ENCODE measurements around the gene MDFI. TPM values are rescaled to one million over a fixed set of nuclear protein-coding genes. Genes with fewer than 3 reads are reported as not detected.

Gene MDFI
- total RNA-seq, 1 donor from 2014 or later: 84.6 TPM

DNA sequence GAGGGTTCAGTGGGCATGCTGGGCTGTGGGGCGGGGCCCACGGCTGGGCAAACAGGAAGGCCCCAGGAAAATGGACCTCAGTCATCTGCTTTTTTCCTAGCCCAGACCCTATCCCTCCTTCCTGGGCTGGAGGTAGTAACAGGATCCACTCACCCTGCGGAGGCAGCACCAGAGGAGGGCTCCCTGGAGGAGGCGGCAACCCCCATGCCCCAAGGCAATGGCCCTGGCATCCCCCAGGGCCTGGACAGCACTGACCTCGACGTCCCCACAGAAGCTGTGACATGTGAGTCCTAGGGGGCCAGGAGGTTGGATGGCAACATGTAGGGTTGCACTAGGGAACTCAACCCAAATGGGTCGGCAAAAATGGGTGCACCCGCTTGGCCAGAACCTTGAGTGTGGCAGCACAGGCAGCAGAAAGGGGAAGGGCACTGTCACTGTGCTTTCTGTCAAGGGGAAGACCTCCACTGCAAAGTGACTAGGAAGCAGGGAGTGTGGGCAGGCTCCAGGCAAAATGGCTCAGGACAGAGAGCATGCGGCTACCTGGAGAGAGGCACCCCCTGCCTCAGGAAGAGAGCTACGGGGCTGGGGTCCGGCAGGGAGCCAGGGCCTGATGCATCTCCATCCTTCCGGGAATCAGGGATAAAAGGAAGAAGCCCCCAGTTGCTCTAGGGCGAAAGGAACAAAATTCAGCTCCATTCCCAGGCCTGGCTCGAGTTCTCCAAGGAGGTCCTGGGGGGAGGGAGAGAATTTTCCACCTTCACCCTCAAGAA, 7.9 kb downstream of the MDFI start:
- H3K36me3 ChIP-seq (ENCODE audit: control insufficient read depth, insufficient read depth, low read length): no peaks in the 10 kb centered on the region
- TF ChIP-seq, protein P1, sequence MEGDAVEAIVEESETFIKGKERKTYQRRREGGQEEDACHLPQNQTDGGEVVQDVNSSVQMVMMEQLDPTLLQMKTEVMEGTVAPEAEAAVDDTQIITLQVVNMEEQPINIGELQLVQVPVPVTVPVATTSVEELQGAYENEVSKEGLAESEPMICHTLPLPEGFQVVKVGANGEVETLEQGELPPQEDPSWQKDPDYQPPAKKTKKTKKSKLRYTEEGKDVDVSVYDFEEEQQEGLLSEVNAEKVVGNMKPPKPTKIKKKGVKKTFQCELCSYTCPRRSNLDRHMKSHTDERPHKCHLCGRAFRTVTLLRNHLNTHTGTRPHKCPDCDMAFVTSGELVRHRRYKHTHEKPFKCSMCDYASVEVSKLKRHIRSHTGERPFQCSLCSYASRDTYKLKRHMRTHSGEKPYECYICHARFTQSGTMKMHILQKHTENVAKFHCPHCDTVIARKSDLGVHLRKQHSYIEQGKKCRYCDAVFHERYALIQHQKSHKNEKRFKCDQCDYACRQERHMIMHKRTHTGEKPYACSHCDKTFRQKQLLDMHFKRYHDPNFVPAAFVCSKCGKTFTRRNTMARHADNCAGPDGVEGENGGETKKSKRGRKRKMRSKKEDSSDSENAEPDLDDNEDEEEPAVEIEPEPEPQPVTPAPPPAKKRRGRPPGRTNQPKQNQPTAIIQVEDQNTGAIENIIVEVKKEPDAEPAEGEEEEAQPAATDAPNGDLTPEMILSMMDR (IDR thresholded peaks at IDR 0.05; ENCODE audit: insufficient read depth, low read length, poor library complexity, severe bottlenecking): no peak
- no peaks in the 10 kb centered on the region for H3K27me3 ChIP-seq (ENCODE audit: control insufficient read depth, insufficient read depth, low read length)
- DNase-seq (ENCODE audit: low read depth): no peak
- H3K4me3 ChIP-seq (ENCODE audit: low read depth, low read length): no peak overlapping the region

- no peak for DNase-seq (ENCODE audit: low read depth)
- TF ChIP-seq, protein P1 (IDR thresholded peaks at IDR 0.05; ENCODE audit: insufficient read depth, low read length, poor library complexity, severe bottlenecking): no peak
- H3K27me3 ChIP-seq (ENCODE audit: control insufficient read depth, insufficient read depth, low read length): no peaks in the 10 kb centered on the region
- H3K4me3 ChIP-seq (ENCODE audit: low read depth, low read length): no peak overlapping the region
- H3K36me3 ChIP-seq (ENCODE audit: control insufficient read depth, insufficient read depth, low read length): no peaks in the 10 kb centered on the region
Measured at GRCh38 chr6:41647061-41647511, 8.8 kb downstream of the MDFI start.

- TF ChIP-seq, protein P1 (IDR thresholded peaks at IDR 0.05; ENCODE audit: insufficient read depth, low read length, poor library complexity, severe bottlenecking): no peak
- no peaks in the 10 kb centered on the region for H3K27me3 ChIP-seq (ENCODE audit: control insufficient read depth, insufficient read depth, low read length)
- no peak overlapping the region for H3K4me3 ChIP-seq (ENCODE audit: low read depth, low read length)
- no peaks in the 10 kb centered on the region for H3K36me3 ChIP-seq (ENCODE audit: control insufficient read depth, insufficient read depth, low read length)
- no peak for DNase-seq (ENCODE audit: low read depth)
Measured at GRCh38 chr6:41648070-41648585, 9.9 kb downstream of the MDFI start.

- Histone ChIP-seq H3K36me3 (ENCODE audit: control insufficient read depth, insufficient read depth, low read length) (no peaks in the 10 kb centered on the region), H3K27me3 (ENCODE audit: control insufficient read depth, insufficient read depth, low read length) (no peaks in the 10 kb centered on the region), H3K4me3 (ENCODE audit: low read depth, low read length) (no peak overlapping the region)
- DNase-seq (ENCODE audit: low read depth): no peak
- TF ChIP-seq, protein P1 (IDR thresholded peaks at IDR 0.05; ENCODE audit: insufficient read depth, low read length, poor library complexity, severe bottlenecking): no peak
Measured at GRCh38 chr6:41648921-41649320, 10.7 kb downstream of the MDFI start.

DNA sequence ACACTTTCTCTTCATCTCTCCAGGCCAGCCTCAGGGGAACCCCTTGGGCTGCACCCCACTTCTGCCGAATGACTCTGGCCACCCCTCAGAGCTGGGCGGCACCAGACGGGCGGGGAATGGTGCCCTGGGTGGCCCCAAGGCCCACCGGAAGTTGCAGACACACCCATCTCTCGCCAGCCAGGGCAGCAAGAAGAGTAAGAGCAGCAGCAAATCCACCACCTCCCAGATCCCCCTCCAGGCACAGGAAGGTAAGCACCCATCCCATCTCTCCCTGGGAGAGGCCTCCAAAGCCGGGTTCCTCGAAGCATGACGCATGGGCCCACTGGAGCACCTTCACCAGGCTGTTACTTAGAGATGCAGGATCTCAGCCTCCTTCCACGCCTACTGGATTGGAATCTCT, 11.3 kb downstream of the MDFI start:
- Histone ChIP-seq H3K4me3 (ENCODE audit: low read depth, low read length) (no peak overlapping the region), H3K36me3 (ENCODE audit: control insufficient read depth, insufficient read depth, low read length) (no peaks in the 10 kb centered on the region), H3K27me3 (ENCODE audit: control insufficient read depth, insufficient read depth, low read length) (no peaks in the 10 kb centered on the region)
- TF ChIP-seq, protein P1 (IDR thresholded peaks at IDR 0.05; ENCODE audit: insufficient read depth, low read length, poor library complexity, severe bottlenecking): no peak
- DNase-seq (ENCODE audit: low read depth): no peak

Measured in kidney epithelial cell (primary cell).